ENCODE results near the gene SPAG17. TPM values are rescaled to one million over a fixed set of nuclear protein-coding genes. Genes with fewer than 3 reads are reported as not detected.

SPAG17 gene
- total RNA-seq, 2 experiments from 2014 or later = not detected

DNA sequence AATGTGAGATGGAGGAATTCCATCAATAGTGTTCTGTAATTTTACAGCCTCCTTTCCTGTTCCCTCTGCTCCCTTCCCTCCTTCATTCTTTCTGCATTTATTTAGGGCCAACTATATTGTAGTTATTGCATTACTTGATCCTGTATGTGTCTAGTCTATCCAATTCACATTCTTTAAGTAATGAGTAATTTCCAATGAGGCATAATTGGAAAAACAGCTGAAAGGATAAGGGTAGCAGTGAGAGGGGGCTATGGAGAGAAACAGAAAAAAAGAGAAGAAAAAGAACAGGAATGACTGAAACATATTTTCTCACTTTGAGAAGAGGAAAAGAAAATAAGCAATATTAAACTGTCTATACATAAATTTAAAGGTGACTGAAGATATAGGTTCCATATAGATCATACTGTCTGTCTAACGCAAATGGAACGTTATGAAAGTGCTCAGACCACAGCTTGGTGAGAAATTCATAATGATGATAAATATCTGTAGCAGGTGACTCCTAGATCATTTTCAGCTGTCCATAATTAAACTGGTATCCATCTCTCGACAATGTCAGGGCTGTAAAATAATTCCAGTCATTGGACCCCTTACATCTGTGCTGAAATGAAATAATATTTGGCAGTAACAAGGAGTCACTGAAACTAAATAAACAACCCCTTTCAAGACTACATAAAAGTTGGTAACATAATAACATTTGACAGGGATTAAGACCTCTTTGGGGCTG lies 61.8 kb downstream of the SPAG17 start:
- Mint-ChIP-seq H3K4me3 (no peak overlapping the region), H3K9me3 (no peaks in the 10 kb centered on the region), H3K36me3 (no peaks in the 10 kb centered on the region), H3K27ac (no peak overlapping the region), H3K4me1 (no peaks in the 10 kb centered on the region), H3K27me3 (no peaks in the 10 kb centered on the region)
- ATAC-seq (ENCODE audit: low read depth) (no peak), DNase-seq (no peak)
- POLR2A ChIA-PET = no interaction called here

DNA sequence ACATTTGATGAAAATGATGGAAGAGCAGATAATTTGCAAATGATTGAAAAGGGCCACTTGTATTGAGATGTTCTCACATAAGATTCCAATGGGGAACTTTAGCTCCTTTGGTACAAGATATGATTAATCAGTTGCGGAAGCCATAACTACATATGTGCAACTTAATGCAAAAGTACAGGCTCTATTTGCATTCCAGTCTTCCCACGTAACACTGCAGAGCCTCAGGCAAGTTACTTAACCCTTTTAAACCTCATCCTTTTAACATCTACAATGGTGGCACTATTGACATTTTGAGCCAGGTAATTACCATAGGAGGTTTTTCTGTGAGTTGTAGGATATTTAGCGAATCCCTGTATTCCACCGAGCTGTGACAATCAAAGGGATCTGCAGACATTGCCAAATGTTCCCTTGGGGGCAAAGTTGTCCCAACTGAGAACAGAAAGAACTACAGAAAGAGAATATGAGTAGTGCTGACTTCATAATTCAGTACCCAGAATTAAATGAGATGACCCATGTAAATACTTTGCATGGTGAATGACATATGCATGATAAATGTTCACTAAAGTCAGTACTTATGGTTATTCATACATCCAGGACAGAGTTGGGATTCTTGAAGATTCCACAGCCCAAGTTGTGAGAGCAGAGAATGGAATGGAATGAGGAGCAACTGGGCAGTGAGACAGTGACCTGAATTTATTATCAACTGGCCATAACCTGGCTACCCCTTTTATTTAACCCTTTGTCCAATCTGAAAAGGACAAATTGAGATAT lies 62.6 kb downstream of the SPAG17 start:
- H3K9me3 Mint-ChIP-seq = no peaks in the 10 kb centered on the region
- ATAC-seq (ENCODE audit: low read depth) = no peak
- POLR2A ChIA-PET = no interaction called here
- H3K4me1 Mint-ChIP-seq = no peaks in the 10 kb centered on the region
- H3K27ac Mint-ChIP-seq = no peak overlapping the region
- no peaks in the 10 kb centered on the region for H3K27me3 Mint-ChIP-seq
- H3K36me3 Mint-ChIP-seq = no peaks in the 10 kb centered on the region
- DNase-seq = no peak
- no peak overlapping the region for H3K4me3 Mint-ChIP-seq

DNA sequence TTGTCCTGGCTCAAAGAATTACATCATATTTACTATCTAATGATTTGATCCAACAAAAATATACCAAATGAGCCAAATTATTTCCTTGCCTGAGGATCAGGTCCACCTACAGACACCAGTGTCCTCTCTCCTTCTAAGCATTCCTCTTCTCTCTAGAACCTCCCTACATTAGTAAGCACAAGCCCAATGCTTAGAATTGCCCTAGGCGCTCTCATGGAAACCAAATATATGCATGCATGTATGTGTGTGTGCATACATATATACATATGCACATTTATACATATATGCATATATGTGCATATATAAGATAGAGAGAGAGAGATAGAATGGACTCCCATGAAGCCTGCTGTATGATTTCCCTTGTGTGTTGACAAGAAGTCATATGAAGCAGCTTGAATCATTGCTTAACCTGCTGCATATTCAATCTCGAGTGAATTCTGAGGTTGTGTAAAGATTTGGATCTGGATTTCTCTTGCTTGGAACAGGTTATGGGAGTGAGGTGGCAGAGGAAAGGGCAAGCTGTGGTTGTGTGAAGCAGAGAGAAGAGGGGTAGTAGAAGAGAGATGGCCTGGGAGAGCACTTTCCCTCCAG lies 66.1 kb downstream of the SPAG17 start:
- POLR2A ChIA-PET = no interaction called here
- no peaks in the 10 kb centered on the region for H3K36me3 Mint-ChIP-seq
- no peak for DNase-seq
- H3K9me3 Mint-ChIP-seq = no peaks in the 10 kb centered on the region
- H3K4me1 Mint-ChIP-seq = no peaks in the 10 kb centered on the region
- no peak overlapping the region for H3K4me3 Mint-ChIP-seq
- H3K27me3 Mint-ChIP-seq = no peaks in the 10 kb centered on the region
- no peak for ATAC-seq (ENCODE audit: low read depth)
- H3K27ac Mint-ChIP-seq = no peak overlapping the region

DNA sequence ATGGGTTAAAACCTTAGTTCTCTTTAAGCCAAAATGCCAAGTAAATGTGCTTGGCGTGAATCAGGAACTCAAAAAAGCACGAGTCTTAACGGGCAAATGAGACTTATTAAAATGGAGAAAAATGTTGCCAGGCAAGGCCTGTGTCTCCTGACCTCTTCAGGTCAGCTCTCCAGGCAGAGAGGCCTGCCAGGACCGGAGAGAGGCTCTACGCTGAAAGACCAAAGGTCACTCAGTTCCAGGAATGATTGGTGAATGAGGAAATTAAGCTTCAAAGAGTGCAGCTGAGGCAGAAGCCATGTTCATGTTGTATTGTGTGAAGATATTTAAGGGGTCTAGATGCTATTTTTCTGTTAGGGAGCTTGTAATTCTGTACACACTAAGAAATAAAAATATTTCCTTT lies 66.6 kb downstream of the SPAG17 start:
- no peak overlapping the region for H3K27ac Mint-ChIP-seq
- POLR2A ChIA-PET = no interaction called here
- H3K36me3 Mint-ChIP-seq = no peaks in the 10 kb centered on the region
- H3K27me3 Mint-ChIP-seq = no peaks in the 10 kb centered on the region
- no peaks in the 10 kb centered on the region for H3K9me3 Mint-ChIP-seq
- no peak for DNase-seq
- H3K4me3 Mint-ChIP-seq = no peak overlapping the region
- no peaks in the 10 kb centered on the region for H3K4me1 Mint-ChIP-seq
- ATAC-seq (ENCODE audit: low read depth) = no peak

DNA sequence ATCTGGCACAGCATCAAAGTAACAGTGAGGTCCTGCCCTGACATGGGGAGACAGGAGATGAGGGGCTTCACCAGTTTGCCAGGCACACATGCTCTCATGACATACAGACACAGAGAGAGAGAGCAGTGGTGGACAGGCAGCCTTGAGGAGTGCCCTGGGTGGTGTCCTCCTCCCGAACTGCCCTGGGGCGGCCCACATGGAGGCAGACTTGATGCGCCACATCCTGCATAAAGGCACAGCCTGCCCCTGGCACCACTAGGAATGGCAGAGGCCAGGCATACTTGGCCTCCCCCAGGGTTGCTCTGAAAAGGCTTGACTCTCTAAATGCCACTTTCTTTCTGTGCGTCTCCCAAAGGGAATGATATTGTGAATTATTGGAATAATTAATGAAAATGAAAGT lies 67.5 kb downstream of the SPAG17 start:
- Mint-ChIP-seq H3K4me3 (no peak overlapping the region), H3K4me1 (no peaks in the 10 kb centered on the region), H3K27me3 (no peaks in the 10 kb centered on the region), H3K36me3 (no peaks in the 10 kb centered on the region), H3K9me3 (no peaks in the 10 kb centered on the region), H3K27ac (no peak overlapping the region)
- POLR2A ChIA-PET = no interaction called here
- no peak for DNase-seq
- no peak for ATAC-seq (ENCODE audit: low read depth)

DNA sequence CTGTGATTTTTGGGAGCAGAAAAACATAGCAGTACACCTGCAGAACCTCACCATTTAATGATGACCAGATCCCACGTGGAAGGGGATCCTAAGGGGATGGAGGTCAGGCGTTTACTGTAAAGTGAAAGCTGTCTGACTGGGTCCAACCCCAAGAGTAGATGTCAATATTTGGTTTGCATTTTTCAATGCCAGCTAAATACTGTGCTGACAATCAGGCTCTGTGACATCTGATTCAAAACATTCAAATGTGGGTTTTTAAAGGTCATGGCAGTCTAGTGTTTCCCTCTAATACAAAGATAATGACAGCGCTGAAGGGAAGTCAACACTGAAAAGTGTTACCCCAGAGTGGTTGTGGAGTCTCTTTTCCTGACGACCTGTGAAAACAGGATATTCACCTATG lies 68.1 kb downstream of the SPAG17 start:
- POLR2A ChIA-PET = no interaction called here
- H3K27me3 Mint-ChIP-seq = no peaks in the 10 kb centered on the region
- no peak for ATAC-seq (ENCODE audit: low read depth)
- no peak overlapping the region for H3K4me3 Mint-ChIP-seq
- H3K4me1 Mint-ChIP-seq = no peaks in the 10 kb centered on the region
- H3K27ac Mint-ChIP-seq = no peak overlapping the region
- no peak for DNase-seq
- H3K36me3 Mint-ChIP-seq = no peaks in the 10 kb centered on the region
- no peaks in the 10 kb centered on the region for H3K9me3 Mint-ChIP-seq

DNA sequence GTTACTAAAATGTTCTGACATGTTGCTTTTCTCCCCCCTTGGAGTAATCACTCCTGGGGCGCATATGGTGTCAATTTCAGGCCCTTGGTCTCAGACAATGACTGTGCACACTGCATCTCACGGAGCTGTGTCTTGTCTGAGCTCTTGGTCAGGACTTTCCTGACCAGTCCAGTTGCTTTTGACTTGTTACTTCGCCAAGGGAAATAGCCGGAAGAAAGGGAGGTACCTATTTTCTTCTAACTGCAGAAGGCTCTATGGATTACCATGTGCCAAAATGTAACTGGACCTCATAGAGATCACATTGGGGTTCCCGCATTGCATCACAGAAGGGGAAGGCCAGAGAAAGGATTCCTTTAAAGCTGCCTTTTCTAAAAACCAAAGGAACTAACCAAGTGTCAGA lies 68.6 kb downstream of the SPAG17 start:
- H3K27ac Mint-ChIP-seq = no peak overlapping the region
- POLR2A ChIA-PET = no interaction called here
- no peaks in the 10 kb centered on the region for H3K9me3 Mint-ChIP-seq
- H3K4me1 Mint-ChIP-seq = no peaks in the 10 kb centered on the region
- H3K4me3 Mint-ChIP-seq = no peak overlapping the region
- no peak for DNase-seq
- no peaks in the 10 kb centered on the region for H3K27me3 Mint-ChIP-seq
- ATAC-seq (ENCODE audit: low read depth) = no peak
- H3K36me3 Mint-ChIP-seq = no peaks in the 10 kb centered on the region

DNA sequence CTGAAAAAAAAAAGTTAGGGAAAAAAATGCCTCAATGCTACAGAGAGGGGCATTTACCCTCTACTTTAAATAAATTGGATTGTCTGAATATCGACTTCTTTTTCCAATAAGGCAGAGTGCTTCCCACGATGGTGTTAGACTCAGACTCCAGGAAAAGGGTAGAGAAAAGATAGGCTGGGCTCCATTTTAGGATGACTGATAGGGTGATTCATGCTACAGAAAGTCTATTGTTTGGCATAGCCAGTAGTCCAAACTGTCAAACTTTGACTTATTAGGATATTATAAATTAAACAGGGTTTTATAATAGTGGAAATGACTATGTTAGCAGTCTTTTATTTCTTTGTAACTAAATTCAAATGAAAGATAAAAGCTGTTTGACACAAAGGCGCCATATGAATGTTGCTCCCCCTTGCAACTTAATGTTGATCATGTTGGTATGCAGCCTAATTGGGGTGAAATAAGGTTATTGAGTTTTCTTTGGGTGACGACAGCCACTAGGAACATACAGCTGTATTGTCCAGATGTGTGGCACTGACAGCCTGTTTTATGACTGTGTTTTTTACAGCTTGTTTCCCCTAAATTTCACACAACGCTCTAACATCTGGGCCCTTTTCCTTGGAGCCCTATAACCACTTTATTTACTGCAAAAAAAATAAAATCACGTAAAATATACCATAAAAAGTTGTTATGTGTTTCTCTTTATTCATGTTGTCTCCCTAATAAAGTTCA lies 69.3 kb downstream of the SPAG17 start:
- Mint-ChIP-seq H3K4me1 (no peaks in the 10 kb centered on the region), H3K9me3 (no peaks in the 10 kb centered on the region), H3K27me3 (no peaks in the 10 kb centered on the region), H3K4me3 (no peak overlapping the region), H3K27ac (no peak overlapping the region), H3K36me3 (no peaks in the 10 kb centered on the region)
- ATAC-seq (ENCODE audit: low read depth) (no peak), DNase-seq (no peak)
- POLR2A ChIA-PET = no interaction called here

DNA sequence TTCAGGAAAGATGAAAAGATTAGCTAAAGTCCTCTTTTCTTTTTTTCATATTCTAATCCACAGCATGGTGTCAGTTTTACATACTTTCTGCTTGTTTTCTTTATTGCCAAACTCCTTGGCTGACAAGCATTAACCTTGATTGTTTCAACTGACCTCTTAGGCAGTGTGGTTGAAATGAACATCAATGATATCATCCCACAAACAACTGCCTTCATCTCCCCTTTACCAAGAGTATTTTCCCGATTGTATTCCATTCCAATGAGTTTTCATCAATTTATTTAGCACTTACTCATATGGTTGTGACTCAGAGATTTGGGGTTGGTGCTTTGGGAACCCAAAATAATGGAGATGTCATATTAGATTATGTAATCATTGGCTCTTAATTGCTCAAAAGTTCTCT lies 71.8 kb downstream of the SPAG17 start:
- Mint-ChIP-seq H3K9me3 (no peaks in the 10 kb centered on the region), H3K27ac (no peak overlapping the region), H3K36me3 (no peaks in the 10 kb centered on the region), H3K4me3 (no peak overlapping the region), H3K4me1 (no peaks in the 10 kb centered on the region), H3K27me3 (no peaks in the 10 kb centered on the region)
- POLR2A ChIA-PET = no interaction called here
- no peak for ATAC-seq (ENCODE audit: low read depth)
- DNase-seq = no peak

DNA sequence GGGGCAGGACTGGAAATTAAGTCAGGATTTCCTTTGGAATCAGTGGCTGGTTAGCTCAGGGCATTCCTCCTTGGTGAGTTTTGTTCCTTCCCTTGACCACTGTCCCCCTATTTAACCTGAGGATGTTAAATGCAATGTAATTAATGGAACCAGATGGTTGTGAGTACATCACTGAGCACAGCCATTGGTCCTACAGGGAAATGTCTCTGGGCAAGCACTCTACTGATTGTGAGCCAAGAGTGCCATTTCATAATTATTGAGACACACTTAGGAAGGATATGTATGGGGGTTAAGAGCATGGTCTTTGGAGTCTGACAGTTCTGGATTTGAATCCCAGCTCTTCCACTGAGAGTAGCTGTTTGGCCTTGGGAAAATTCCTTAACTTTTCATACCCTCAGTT lies 74.4 kb downstream of the SPAG17 start:
- ATAC-seq (ENCODE audit: low read depth) = no peak
- Mint-ChIP-seq H3K36me3 (no peaks in the 10 kb centered on the region), H3K4me3 (no peak overlapping the region), H3K9me3 (no peaks in the 10 kb centered on the region), H3K4me1 (no peaks in the 10 kb centered on the region), H3K27me3 (no peaks in the 10 kb centered on the region), H3K27ac (no peak overlapping the region)
- no peak for DNase-seq
- POLR2A ChIA-PET = no interaction called here

DNA sequence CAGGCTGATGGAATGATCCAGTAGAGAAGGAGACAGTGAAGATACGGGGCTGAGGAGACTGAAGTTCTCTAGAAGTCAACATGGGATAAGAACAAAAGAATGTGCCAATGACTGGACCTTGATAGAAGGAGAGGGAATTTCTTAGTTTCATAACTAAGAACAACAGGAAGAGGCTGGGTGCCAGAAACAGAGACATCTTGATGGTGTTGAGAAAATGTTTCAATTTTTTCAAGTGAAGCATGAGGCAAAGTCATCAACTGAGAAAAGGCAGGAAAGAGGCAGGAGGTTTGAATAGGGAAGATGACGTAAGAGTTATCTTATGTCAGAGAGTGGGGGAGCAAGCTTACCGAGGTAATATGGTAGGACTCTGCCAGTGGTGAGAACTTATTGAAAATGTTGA lies 80.1 kb downstream of the SPAG17 start:
- no peak for ATAC-seq (ENCODE audit: low read depth)
- H3K9me3 Mint-ChIP-seq = no peaks in the 10 kb centered on the region

DNA sequence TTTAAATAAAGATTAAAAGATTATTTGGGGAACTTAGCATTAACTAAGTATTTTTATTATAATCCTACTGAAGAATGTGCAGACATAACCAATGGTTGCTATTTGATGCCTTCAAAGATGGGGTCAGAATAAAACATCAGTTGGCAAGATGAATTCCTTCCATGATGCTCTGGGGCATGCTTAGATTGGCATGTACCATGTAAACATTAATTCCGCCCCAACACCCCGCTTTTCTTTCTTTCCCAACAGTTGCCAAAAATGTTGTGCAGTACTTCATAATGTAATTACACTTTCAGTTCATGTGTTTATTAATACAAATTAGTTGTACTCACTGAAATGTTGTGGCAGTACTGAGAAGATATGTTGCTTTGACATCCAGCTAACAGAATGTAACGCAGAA lies 82.6 kb downstream of the SPAG17 start:
- H3K4me3 Mint-ChIP-seq = no peak overlapping the region
- H3K27ac Mint-ChIP-seq = no peak overlapping the region
- DNase-seq (no peak), ATAC-seq (ENCODE audit: low read depth) (no peak)
- H3K36me3 Mint-ChIP-seq = no peaks in the 10 kb centered on the region
- POLR2A ChIA-PET = no interaction called here
- H3K9me3 Mint-ChIP-seq = no peaks in the 10 kb centered on the region
- no peaks in the 10 kb centered on the region for H3K27me3 Mint-ChIP-seq
- H3K4me1 Mint-ChIP-seq = no peaks in the 10 kb centered on the region

More for the DNA sequence above, 80.1 kb downstream of the SPAG17 start:
- H3K4me1 Mint-ChIP-seq = no peaks in the 10 kb centered on the region
- POLR2A ChIA-PET = no interaction called here
- no peaks in the 10 kb centered on the region for H3K27me3 Mint-ChIP-seq
- H3K36me3 Mint-ChIP-seq = no peaks in the 10 kb centered on the region
- no peak overlapping the region for H3K27ac Mint-ChIP-seq
- H3K4me3 Mint-ChIP-seq = no peak overlapping the region
- DNase-seq = no peak

DNA sequence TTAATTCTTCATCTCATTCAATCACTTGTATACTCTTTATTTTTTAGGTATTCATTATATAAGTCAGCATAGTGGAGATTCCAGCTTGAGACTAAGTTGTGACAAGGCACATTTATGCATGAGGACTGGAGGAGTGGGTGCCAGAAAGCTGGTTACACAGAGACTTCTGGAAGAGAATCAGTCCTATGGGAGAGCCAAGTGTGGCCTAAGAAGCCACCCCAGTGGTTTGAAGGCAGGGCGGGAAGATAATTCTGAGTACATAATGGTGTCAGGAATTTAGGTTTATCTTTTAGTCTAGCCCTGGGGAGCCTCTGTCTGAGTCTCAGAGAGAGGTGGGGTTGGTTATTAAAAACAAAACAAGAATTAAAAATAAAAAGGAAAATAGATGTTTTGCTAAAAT lies 83.0 kb downstream of the SPAG17 start:
- ATAC-seq (ENCODE audit: low read depth) (no peak), DNase-seq (no peak)
- no peaks in the 10 kb centered on the region for H3K36me3 Mint-ChIP-seq
- H3K27ac Mint-ChIP-seq = no peak overlapping the region
- H3K4me3 Mint-ChIP-seq = no peak overlapping the region
- H3K4me1 Mint-ChIP-seq = no peaks in the 10 kb centered on the region
- H3K27me3 Mint-ChIP-seq = no peaks in the 10 kb centered on the region
- POLR2A ChIA-PET = no interaction called here
- no peaks in the 10 kb centered on the region for H3K9me3 Mint-ChIP-seq

DNA sequence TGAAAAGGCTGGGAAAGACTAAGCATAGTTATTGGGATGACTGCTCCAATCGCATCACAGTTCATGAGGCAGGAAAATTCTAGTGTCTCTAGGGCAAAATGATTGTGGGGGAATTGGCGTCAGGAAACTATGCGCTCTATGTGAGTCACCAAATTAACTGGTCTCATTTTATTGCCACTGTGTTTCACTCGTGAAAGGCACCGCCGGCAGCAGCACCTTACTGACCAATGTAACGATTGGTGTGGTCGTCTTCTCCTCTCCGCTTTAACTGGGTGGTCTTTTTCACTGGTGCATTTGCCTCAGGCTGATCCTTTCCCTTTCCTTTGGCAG lies 83.5 kb downstream of the SPAG17 start:
- DNase-seq = no peak

More for the DNA sequence above, 83.5 kb downstream of the SPAG17 start:
- POLR2A ChIA-PET = no interaction called here
- Mint-ChIP-seq H3K27me3 (no peaks in the 10 kb centered on the region), H3K36me3 (no peaks in the 10 kb centered on the region), H3K4me3 (no peak overlapping the region), H3K27ac (no peak overlapping the region), H3K4me1 (no peaks in the 10 kb centered on the region), H3K9me3 (no peaks in the 10 kb centered on the region)
- ATAC-seq (ENCODE audit: low read depth) = no peak
